Esophagus squamous epithelium (tissue), 4 donors: ENCODE data around the gene IL1RAPL1.

Source experiments
- POLR2A ChIP-seq, 4 donors: fragments of 450-650 bp; IDR thresholded peaks; one replicate each; pipeline ENCODE4 v1.6.1; 2017; ENCODE audit warnings: antibody characterized with exemption in 4 of 4, mild to moderate bottlenecking in 4 of 4, moderate library complexity in 3 of 4
- TF ChIP-seq, protein P1 (sequence below), 6 experiments: fragments of 450-650 bp in 4 of 6; fragments of 200-600 bp in 2 of 6; sonication (generic) in 2 of 6; IDR thresholded peaks; one replicate each; pipeline ENCODE4 v1.5.1; 2016 to 2019; ENCODE audit warnings: antibody characterized with exemption in 6 of 6, mild to moderate bottlenecking in 4 of 6, moderate library complexity in 4 of 6

DNA sequence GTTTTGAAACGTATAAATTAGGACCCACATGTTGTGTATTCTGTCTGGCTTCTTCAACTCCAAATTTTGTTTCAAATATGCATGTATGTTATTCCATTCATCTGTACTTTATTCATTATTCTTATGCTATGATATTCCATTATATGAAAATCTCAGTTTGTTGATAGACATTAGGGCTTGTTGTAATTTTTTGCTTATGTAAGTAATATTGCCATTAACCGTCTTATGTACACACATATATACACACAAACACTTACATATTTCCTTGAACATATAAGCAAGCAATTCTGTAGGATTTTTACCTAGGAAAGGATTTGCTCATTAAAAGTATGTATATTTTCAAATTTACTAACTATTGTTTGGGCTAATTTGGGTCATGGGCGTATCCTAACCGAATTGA is 820.1 kb downstream of the IL1RAPL1 start:
- TF ChIP-seq, protein P1, sequence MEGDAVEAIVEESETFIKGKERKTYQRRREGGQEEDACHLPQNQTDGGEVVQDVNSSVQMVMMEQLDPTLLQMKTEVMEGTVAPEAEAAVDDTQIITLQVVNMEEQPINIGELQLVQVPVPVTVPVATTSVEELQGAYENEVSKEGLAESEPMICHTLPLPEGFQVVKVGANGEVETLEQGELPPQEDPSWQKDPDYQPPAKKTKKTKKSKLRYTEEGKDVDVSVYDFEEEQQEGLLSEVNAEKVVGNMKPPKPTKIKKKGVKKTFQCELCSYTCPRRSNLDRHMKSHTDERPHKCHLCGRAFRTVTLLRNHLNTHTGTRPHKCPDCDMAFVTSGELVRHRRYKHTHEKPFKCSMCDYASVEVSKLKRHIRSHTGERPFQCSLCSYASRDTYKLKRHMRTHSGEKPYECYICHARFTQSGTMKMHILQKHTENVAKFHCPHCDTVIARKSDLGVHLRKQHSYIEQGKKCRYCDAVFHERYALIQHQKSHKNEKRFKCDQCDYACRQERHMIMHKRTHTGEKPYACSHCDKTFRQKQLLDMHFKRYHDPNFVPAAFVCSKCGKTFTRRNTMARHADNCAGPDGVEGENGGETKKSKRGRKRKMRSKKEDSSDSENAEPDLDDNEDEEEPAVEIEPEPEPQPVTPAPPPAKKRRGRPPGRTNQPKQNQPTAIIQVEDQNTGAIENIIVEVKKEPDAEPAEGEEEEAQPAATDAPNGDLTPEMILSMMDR (IDR thresholded peaks at IDR 0.05): no peak
- no peak for TF ChIP-seq POLR2A (IDR thresholded peaks at IDR 0.05)
